Lower leg skin (tissue), 3 donors: ENCODE results near the gene PTGES3L.

Source experiments
- CTCF ChIP-seq, 3 donors: fragments of 450-650 bp; IDR thresholded peaks; one replicate each; pipeline ENCODE4 v1.5.1; 2016; ENCODE audit warnings: antibody characterized with exemption in 3 of 3, mild to moderate bottlenecking in 3 of 3, moderate library complexity in 2 of 3
- POLR2A ChIP-seq, 2 donors: fragments of 450-650 bp; IDR thresholded peaks; one replicate each; pipeline ENCODE4 v1.6.1; 2016 to 2017; ENCODE audit warnings: antibody characterized with exemption in 2 of 2, mild to moderate bottlenecking in 1 of 2, moderate library complexity in 1 of 2

- no peak for TF ChIP-seq POLR2A (IDR thresholded peaks at IDR 0.05)
- no peak for TF ChIP-seq CTCF (IDR thresholded peaks at IDR 0.05)
Measured at GRCh38 chr17:42975265-42975664, 4.6 kb downstream of the PTGES3L start.
